Measurements from ENCODE around the gene RBM17. TPM values are rescaled to one million over a fixed set of nuclear protein-coding genes. Genes with fewer than 3 reads are reported as not detected.

RBM17 gene
- total and polyA plus RNA-seq, 11 donors = 29.2 to 83.9 (median 60.6) TPM

DNA sequence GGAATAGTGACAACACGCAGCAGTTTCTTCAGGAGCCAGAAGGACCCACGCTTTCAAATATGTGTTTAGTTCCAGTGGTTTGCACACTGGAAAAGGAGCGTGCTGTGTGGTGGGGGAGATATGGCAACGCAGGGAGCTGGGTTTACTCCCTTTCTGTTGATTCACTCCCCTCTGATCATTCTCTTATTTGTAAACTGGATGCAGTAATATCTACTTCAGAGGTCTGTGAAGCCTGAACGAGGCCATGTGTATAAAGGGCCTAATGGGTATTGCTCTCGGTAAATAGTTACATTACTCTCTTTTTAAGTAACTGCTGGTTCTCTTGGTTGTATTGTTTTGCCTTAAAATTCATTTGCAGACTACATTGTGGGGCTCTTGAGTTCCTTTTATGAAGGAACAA, 19.2 kb downstream of the RBM17 start:
- no peak for TF ChIP-seq POLR2A (IDR thresholded peaks at IDR 0.05)
- TF ChIP-seq, protein P1, sequence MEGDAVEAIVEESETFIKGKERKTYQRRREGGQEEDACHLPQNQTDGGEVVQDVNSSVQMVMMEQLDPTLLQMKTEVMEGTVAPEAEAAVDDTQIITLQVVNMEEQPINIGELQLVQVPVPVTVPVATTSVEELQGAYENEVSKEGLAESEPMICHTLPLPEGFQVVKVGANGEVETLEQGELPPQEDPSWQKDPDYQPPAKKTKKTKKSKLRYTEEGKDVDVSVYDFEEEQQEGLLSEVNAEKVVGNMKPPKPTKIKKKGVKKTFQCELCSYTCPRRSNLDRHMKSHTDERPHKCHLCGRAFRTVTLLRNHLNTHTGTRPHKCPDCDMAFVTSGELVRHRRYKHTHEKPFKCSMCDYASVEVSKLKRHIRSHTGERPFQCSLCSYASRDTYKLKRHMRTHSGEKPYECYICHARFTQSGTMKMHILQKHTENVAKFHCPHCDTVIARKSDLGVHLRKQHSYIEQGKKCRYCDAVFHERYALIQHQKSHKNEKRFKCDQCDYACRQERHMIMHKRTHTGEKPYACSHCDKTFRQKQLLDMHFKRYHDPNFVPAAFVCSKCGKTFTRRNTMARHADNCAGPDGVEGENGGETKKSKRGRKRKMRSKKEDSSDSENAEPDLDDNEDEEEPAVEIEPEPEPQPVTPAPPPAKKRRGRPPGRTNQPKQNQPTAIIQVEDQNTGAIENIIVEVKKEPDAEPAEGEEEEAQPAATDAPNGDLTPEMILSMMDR (IDR thresholded peaks at IDR 0.05) = no peak
- H3K4me1 ChIP-seq = peaks cover 0 to 24% (median 0%) of the 10 kb centered on the region in 12 donors
- peaks cover 0 to 100% (median 94%) of the 10 kb centered on the region in 9 donors for H3K36me3 ChIP-seq
- intact Hi-C loops (cut with DNase I) = loop anchor here in 9 of 10 donors (2.0 to 10.0 kb wide), 10 partner anchors 37 to 295 kb away; partner anchors contain the start of gene PFKFB3 (in 5 of the 9)
- no peak for DNase-seq
- no peak overlapping the region for H3K27ac ChIP-seq
- 71 to 83% (median 77%) methylated on average over 6 of the region's 6 CpGs for WGBS, 4 donors
- no peak overlapping the region for H3K4me3 ChIP-seq
- ATAC-seq = no peak
- no peaks in the 10 kb centered on the region for H3K27me3 ChIP-seq
- no peaks in the 10 kb centered on the region for H3K9me3 ChIP-seq

DNA sequence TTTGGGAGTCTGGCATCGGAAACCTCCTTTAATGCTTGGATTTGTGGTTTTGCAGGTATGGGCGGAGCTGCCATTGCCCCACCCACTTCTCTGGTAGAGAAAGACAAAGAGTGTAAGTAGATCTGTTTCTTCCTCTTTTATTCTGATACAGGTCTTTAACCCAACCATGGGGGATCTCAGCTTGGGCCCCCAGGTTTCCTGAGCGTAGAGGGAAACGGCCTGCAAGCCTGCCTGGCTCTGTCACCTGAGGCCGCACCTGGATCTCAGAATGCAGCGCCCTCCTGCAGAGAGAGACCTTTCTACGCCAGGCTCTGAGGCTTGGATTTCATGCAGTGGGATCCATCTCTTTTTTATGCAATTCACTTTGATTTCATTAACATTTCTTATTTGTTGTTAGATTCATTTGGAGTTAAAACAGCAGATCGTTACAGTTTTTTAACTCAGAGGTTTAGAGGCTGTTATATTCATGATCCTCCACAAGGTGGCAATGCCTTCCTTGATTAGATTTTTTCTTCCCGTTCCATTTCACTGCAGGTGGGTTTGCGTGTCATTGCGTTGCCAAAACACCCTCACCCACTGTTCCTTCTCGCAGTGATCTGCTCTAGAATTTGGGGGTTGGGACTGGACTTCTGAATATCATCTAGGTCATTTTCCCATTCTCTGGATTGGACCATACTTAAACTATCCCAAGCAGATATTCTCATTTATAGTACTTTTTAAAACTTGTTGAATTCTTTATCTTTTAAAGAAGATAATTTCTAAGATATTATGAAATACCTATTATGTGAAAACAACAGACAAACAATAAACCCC, 20.0 kb downstream of the RBM17 start:
- ATAC-seq = peak in 2 of 4 donors; percentile 29 to 45
- DNase-seq = no peak
- TF ChIP-seq, protein P1 (IDR thresholded peaks at IDR 0.05) = peak; percentile 58 to 81 (median 74)
- TF ChIP-seq POLR2A (IDR thresholded peaks at IDR 0.05) = no peak
- intact Hi-C loops (cut with DNase I) = loop anchor here in 9 of 10 donors (1.0 to 10.0 kb wide), 12 partner anchors 36 to 294 kb away; partner anchors contain the start of gene PFKFB3 (in 5 of the 9)
- Histone ChIP-seq H3K36me3 (peaks cover 0 to 100% (median 94%) of the 10 kb centered on the region in 9 donors), H3K4me1 (peaks cover 0 to 24% (median 0%) of the 10 kb centered on the region in 12 donors), H3K27ac (no peak overlapping the region), H3K27me3 (no peaks in the 10 kb centered on the region), H3K4me3 (no peak overlapping the region), H3K9me3 (no peaks in the 10 kb centered on the region)
- 43 to 49% (median 45%) methylated on average over 12 of the region's 12 CpGs for WGBS, 4 donors

DNA sequence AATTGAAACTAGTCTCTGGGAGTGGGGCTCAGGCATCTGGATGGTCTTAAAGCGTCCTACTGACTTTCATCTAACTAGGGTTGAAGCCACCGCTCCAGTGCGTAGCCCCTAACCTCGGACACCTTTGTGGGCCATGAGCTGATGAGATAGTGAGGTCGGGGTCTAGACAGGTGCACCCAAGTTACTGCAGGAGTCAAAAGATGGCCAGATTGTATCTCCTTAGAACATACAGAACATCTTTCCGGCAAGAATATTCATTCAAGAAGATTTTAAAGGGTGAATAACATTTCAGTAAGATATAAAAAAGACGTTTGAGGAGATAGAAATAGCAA, 20.6 kb downstream of the RBM17 start:
- Histone ChIP-seq H3K27ac (no peak overlapping the region), H3K36me3 (peaks cover 0 to 100% (median 97%) of the 10 kb centered on the region in 9 donors), H3K27me3 (no peaks in the 10 kb centered on the region), H3K4me3 (no peak overlapping the region), H3K4me1 (peaks cover 0 to 27% (median 2%) of the 10 kb centered on the region in 12 donors), H3K9me3 (no peaks in the 10 kb centered on the region)
- no peak for DNase-seq
- ATAC-seq = no peak
- no peak for TF ChIP-seq POLR2A (IDR thresholded peaks at IDR 0.05)
- TF ChIP-seq, protein P1 (IDR thresholded peaks at IDR 0.05) = no peak
- intact Hi-C loops (cut with DNase I) = loop anchor here in 9 of 10 donors (1.0 to 10.0 kb wide), 12 partner anchors 35 to 293 kb away; partner anchors contain the start of gene PFKFB3 (in 5 of the 9)
- 79 to 82% (median 81%) methylated on average over 7 of the region's 7 CpGs for WGBS, 4 donors

DNA sequence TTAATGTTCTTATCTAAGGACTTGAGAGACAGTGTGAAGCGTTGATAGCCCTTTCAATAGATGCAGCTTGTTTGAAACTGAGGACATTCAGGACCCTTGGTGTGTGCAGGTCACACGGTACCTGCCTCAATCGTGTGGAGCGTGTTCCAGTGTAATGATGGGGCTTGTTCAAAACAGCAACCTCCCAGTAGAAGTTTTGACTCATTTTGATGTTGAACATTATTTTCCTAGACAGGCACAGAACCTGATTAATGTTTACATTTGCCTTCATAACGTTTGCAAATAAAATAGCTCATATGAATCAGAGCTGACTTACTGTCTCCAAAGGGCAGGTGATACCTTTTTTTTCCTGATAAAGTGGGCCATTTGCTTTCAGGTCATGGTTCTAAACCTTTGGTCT, 21.3 kb downstream of the RBM17 start:
- 49 to 60% (median 54%) methylated on average over 5 of the region's 5 CpGs for WGBS, 4 donors
- Histone ChIP-seq H3K4me1 (peaks cover 0 to 35% (median 9%) of the 10 kb centered on the region in 12 donors), H3K27me3 (no peaks in the 10 kb centered on the region), H3K9me3 (no peaks in the 10 kb centered on the region), H3K4me3 (no peak overlapping the region), H3K36me3 (peaks cover 0 to 100% (median 98%) of the 10 kb centered on the region in 9 donors), H3K27ac (no peak overlapping the region)
- TF ChIP-seq, protein P1 (IDR thresholded peaks at IDR 0.05) = no peak
- TF ChIP-seq POLR2A (IDR thresholded peaks at IDR 0.05) = no peak
- DNase-seq (no peak), ATAC-seq (no peak)
- intact Hi-C loops (cut with DNase I) = loop anchor here in 8 of 10 donors (5.0 kb wide), 4 partner anchors 37 to 292 kb away; partner anchors contain the start of gene PFKFB3 (in 4 of the 8)

Measured in heart left ventricle (tissue), 16 donors.